Peyer's patch (tissue), 4 donors: ENCODE results near the gene ZSCAN9. TPM values are rescaled to one million over a fixed set of nuclear protein-coding genes. Genes with fewer than 3 reads are reported as not detected.

ENCODE experiments used
- DNase-seq, 3 donors: peaks; one replicate each; pipeline ENCODE4 v3.0.0-alpha.2; 2017 to 2019
- H3K27ac ChIP-seq, 4 donors: fragments of 200-600 bp; sonication (generic); one replicate each; pipeline ENCODE4 v1.5.1; 2016 to 2019
- H3K27me3 ChIP-seq, 2 donors: fragments of 200-600 bp; sonication (generic); one replicate each; pipeline ENCODE4 v1.5.1; 2019
- H3K36me3 ChIP-seq, 3 donors: fragments of 200-600 bp; sonication (generic); one replicate each; pipeline ENCODE4 v1.5.1; 2016 to 2019
- H3K4me1 ChIP-seq, 4 donors: fragments of 200-600 bp; sonication (generic); one replicate each; pipeline ENCODE4 v1.5.1; 2016 to 2019
- H3K4me3 ChIP-seq, 4 donors: fragments of 200-600 bp; sonication (generic); 1 replicate in 3 of 4; 2 replicates in 1 of 4; pipeline ENCODE4 v1.5.1; 2016 to 2019; ENCODE audit warnings: mild to moderate bottlenecking in 1 of 4
- H3K9me3 ChIP-seq, 4 donors: fragments of 200-600 bp; sonication (generic); one replicate each; pipeline ENCODE4 v1.5.1; 2016 to 2019; ENCODE audit warnings: mild to moderate bottlenecking in 1 of 4
- CTCF ChIP-seq, 6 experiments: fragments of 450-650 bp in 4 of 6; fragments of 200-600 bp in 2 of 6; sonication (generic) in 1 of 6; IDR thresholded peaks; one replicate each; pipeline ENCODE4 v1.5.1; 2017 to 2019; ENCODE audit warnings: antibody characterized with exemption in 6 of 6, mild to moderate bottlenecking in 3 of 6, moderate library complexity in 1 of 6
- POLR2A ChIP-seq, 2 donors: fragments of 450-650 bp; IDR thresholded peaks; one replicate each; pipeline ENCODE4 v1.5.1; 2017; ENCODE audit warnings: antibody characterized with exemption in 2 of 2, mild to moderate bottlenecking in 2 of 2, moderate library complexity in 2 of 2
- total RNA-seq, 4 donors: library from RNA; depleted of rRNA; stranded (reverse); fragments of >200 nt; gene quantifications; one replicate each; pipeline ENCODE4 v1.1.0, GENCODE V29; 2016

Gene ZSCAN9
- total RNA-seq, 4 donors from 2014 or later: 11.9 to 28.9 (median 22.7) TPM

- no peak for DNase-seq
- Histone ChIP-seq H3K9me3 (no peaks in the 10 kb centered on the region), H3K4me3 (no peak overlapping the region), H3K27ac (no peak overlapping the region), H3K4me1 (peaks cover 0 to 13% (median 0%) of the 10 kb centered on the region in 4 donors), H3K27me3 (no peaks in the 10 kb centered on the region), H3K36me3 (no peaks in the 10 kb centered on the region)
- TF ChIP-seq CTCF (IDR thresholded peaks at IDR 0.05) (no peak), POLR2A (IDR thresholded peaks at IDR 0.05) (no peak)
Measured at GRCh38 chr6:28203201-28203600, 21.9 kb upstream of the ZSCAN9 start.

- peaks cover 4 to 6% of the 10 kb centered on the region in 2 donors for H3K27me3 ChIP-seq
Measured at GRCh38 chr6:28205879-28206278, 19.2 kb upstream of the ZSCAN9 start.

DNA sequence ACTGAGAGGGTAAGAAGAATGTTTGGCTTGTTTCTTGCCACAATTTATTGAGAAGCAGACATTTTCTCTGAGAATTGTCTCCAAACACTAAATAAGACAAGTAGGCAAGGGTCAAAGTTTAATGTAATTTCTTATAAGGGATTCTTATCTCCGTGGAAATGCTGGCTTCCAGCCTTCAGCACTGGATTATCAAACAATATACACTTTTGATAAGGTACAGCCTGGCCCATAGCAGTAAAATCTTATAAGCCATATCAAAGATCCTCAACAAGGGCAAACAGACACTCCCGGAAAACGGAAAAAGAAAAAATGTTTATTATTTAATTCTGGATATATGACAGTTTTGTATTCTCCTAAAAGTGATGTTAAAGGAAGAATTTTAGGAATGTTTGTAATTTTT is 18.5 kb upstream of the ZSCAN9 start:
- H3K4me1 ChIP-seq: peaks cover 0 to 15% (median 0%) of the 10 kb centered on the region in 4 donors
- H3K36me3 ChIP-seq: no peaks in the 10 kb centered on the region
- peaks cover 6 to 10% of the 10 kb centered on the region in 2 donors for H3K27me3 ChIP-seq
- no peak for DNase-seq
- no peaks in the 10 kb centered on the region for H3K9me3 ChIP-seq
- TF ChIP-seq CTCF (IDR thresholded peaks at IDR 0.05): no peak
- no peak for TF ChIP-seq POLR2A (IDR thresholded peaks at IDR 0.05)
- H3K27ac ChIP-seq: no peak overlapping the region
- H3K4me3 ChIP-seq: peak overlapping the region in 1 of 4 donors; percentile 54

More at GRCh38 chr6:28205879-28206278, 19.2 kb upstream of the ZSCAN9 start:
- TF ChIP-seq CTCF (IDR thresholded peaks at IDR 0.05) (no peak), POLR2A (IDR thresholded peaks at IDR 0.05) (no peak)
- H3K4me3 ChIP-seq: no peak overlapping the region
- DNase-seq: no peak
- no peak overlapping the region for H3K27ac ChIP-seq
- H3K9me3 ChIP-seq: no peaks in the 10 kb centered on the region
- H3K36me3 ChIP-seq: no peaks in the 10 kb centered on the region
- peaks cover 0 to 15% (median 0%) of the 10 kb centered on the region in 4 donors for H3K4me1 ChIP-seq

- Histone ChIP-seq H3K27me3 (peaks cover 6 to 15% of the 10 kb centered on the region in 2 donors), H3K4me3 (peak overlapping the region in 2 of 4 donors; percentile 49 to 54), H3K9me3 (no peaks in the 10 kb centered on the region), H3K36me3 (no peaks in the 10 kb centered on the region), H3K4me1 (peaks cover 0 to 19% (median 0%) of the 10 kb centered on the region in 4 donors), H3K27ac (peak overlapping the region in 1 of 4 donors; percentile 5)
- DNase-seq: no peak
- TF ChIP-seq CTCF (IDR thresholded peaks at IDR 0.05) (no peak), POLR2A (IDR thresholded peaks at IDR 0.05) (no peak)
Measured at GRCh38 chr6:28206928-28207509, 18.1 kb upstream of the ZSCAN9 start.

GRCh38 chr6:28207510-28208110 is 17.5 kb upstream of the ZSCAN9 start:
- Histone ChIP-seq H3K36me3 (no peaks in the 10 kb centered on the region), H3K4me1 (peaks cover 0 to 24% (median 0%) of the 10 kb centered on the region in 4 donors), H3K27me3 (peaks cover 6 to 15% of the 10 kb centered on the region in 2 donors), H3K9me3 (no peaks in the 10 kb centered on the region), H3K27ac (peak overlapping the region in 1 of 4 donors; percentile 5), H3K4me3 (peak overlapping the region in 3 of 4 donors; percentile 9 to 54 (median 49))
- peak in 1 of 3 donors; percentile 60 for DNase-seq
- TF ChIP-seq CTCF (IDR thresholded peaks at IDR 0.05) (no peak), POLR2A (IDR thresholded peaks at IDR 0.05) (no peak)
